ENCODE measurements around the gene PRRX2. TPM values are rescaled to one million over a fixed set of nuclear protein-coding genes. Genes with fewer than 3 reads are reported as not detected.

PRRX2 gene
- total and polyA plus RNA-seq, 4 donors: 0.03 to 0.08 TPM; not detected in 2

- H3K27ac ChIP-seq (ENCODE audit: low read depth in 1 of 2, low read length in 2 of 2): no peak overlapping the region
- H3K36me3 ChIP-seq (ENCODE audit: control insufficient read depth in 4 of 4, insufficient read depth in 3 of 4, low read depth in 1 of 4, low read length in 3 of 4): no peaks in the 10 kb centered on the region
- no peaks in the 10 kb centered on the region for H3K27me3 ChIP-seq (ENCODE audit: control insufficient read depth in 4 of 4, insufficient read depth in 4 of 4, low read length in 3 of 4)
- no peaks in the 10 kb centered on the region for H3K4me1 ChIP-seq (ENCODE audit: control insufficient read depth in 4 of 4, insufficient read depth in 4 of 4, low read length in 3 of 4)
- TF ChIP-seq RAD21 (IDR thresholded peaks at IDR 0.05): peak; percentile 64 to 75
- TF ChIP-seq RXRA (IDR thresholded peaks at IDR 0.05): no peak
- no peak for TF ChIP-seq EGR1 (IDR thresholded peaks at IDR 0.05; ENCODE audit: low read depth in 2 of 2)
- no peak for TF ChIP-seq JUND (IDR thresholded peaks at IDR 0.05)
- no peak for TF ChIP-seq HNF4A (conservative IDR thresholded peaks at IDR 0.05)
- no peak for TF ChIP-seq ZBTB33 (IDR thresholded peaks at IDR 0.05)
- TF ChIP-seq NR2F2 (IDR thresholded peaks at IDR 0.05): no peak
- TF ChIP-seq MAX (IDR thresholded peaks at IDR 0.05): no peak
- no peak for TF ChIP-seq FOXA2 (IDR thresholded peaks at IDR 0.05)
- no peak for TF ChIP-seq GABPA (IDR thresholded peaks at IDR 0.05 in 1 of 2, conservative IDR thresholded peaks at IDR 0.05 in 1 of 2)
- TF ChIP-seq CTCF (IDR thresholded peaks at IDR 0.05; ENCODE audit: low read depth, low read length, missing input control): peak; percentile 61
- TF ChIP-seq TAF1 (conservative IDR thresholded peaks at IDR 0.05): no peak
- no peak for TF ChIP-seq REST (IDR thresholded peaks at IDR 0.05)
- no peak overlapping the region for H3K9ac ChIP-seq (ENCODE audit: low read depth in 1 of 2, low read length in 2 of 2)
- 24% methylated on average over 23 of the region's 23 CpGs for WGBS
- H3K9me3 ChIP-seq (ENCODE audit: control insufficient read depth in 4 of 4, low read length in 3 of 4): no peaks in the 10 kb centered on the region
- DNase-seq (ENCODE audit: low spot score): peak; percentile 71
- H3K4me3 ChIP-seq (ENCODE audit: low read depth in 1 of 3, low read length in 3 of 3): no peak overlapping the region
These were observed 61.1 kb downstream of the PRRX2 start for GRCh38 chr9:129726322-129727160.

- no peak overlapping the region for H3K4me3 ChIP-seq (ENCODE audit: low read depth in 1 of 3, low read length in 3 of 3)
- H3K36me3 ChIP-seq (ENCODE audit: control insufficient read depth in 4 of 4, insufficient read depth in 3 of 4, low read depth in 1 of 4, low read length in 3 of 4): no peaks in the 10 kb centered on the region
- H3K27ac ChIP-seq (ENCODE audit: low read depth in 1 of 2, low read length in 2 of 2): no peak overlapping the region
- H3K27me3 ChIP-seq (ENCODE audit: control insufficient read depth in 4 of 4, insufficient read depth in 4 of 4, low read length in 3 of 4): no peaks in the 10 kb centered on the region
- DNase-seq (ENCODE audit: low spot score): no peak
- no peaks in the 10 kb centered on the region for H3K9me3 ChIP-seq (ENCODE audit: control insufficient read depth in 4 of 4, low read length in 3 of 4)
- no peaks in the 10 kb centered on the region for H3K4me1 ChIP-seq (ENCODE audit: control insufficient read depth in 4 of 4, insufficient read depth in 4 of 4, low read length in 3 of 4)
- no peak overlapping the region for H3K9ac ChIP-seq (ENCODE audit: low read depth in 1 of 2, low read length in 2 of 2)
- 91% methylated on average over 7 of the region's 7 CpGs for WGBS
- TF ChIP-seq CTCF (IDR thresholded peaks at IDR 0.05; ENCODE audit: low read depth, low read length, missing input control) (no peak), FOXA2 (IDR thresholded peaks at IDR 0.05) (no peak), ZBTB33 (IDR thresholded peaks at IDR 0.05) (no peak), HNF4G (IDR thresholded peaks at IDR 0.05) (no peak), YY1 (IDR thresholded peaks at IDR 0.05) (no peak), MAX (IDR thresholded peaks at IDR 0.05) (no peak), HNF4A (conservative IDR thresholded peaks at IDR 0.05) (no peak), TAF1 (conservative IDR thresholded peaks at IDR 0.05) (no peak)
These were observed 63.3 kb downstream of the PRRX2 start for GRCh38 chr9:129728744-129729143.

Measured in liver (tissue), 9 donors.